HepG2 (cell line): ENCODE results near the gene ANKLE1. TPM values are rescaled to one million over a fixed set of nuclear protein-coding genes. Genes with fewer than 3 reads are reported as not detected.

Experiments used
- GATA4 ChIP-seq: sonication (generic); IDR thresholded peaks from 2 replicates; pipeline ENCODE4 v1.6.1; 2016; ENCODE audit warnings: antibody characterized with exemption, low read depth, borderline replicate concordance
- GTF2F1 ChIP-seq: fragments of 150-350 bp; IDR thresholded peaks from 2 replicates; pipeline ENCODE4 v1.6.1; 2014; ENCODE audit warnings: low read length
- KDM5A ChIP-seq: fragments of 200-600 bp; sonication (generic); IDR thresholded peaks from 2 replicates; pipeline ENCODE4 v1.7.0; 2018; ENCODE audit warnings: antibody characterized with exemption, mild to moderate bottlenecking, low read length, borderline replicate concordance
- KLF9 ChIP-seq: IDR thresholded peaks from 2 replicates; pipeline ENCODE4 v1.6.1; 2016; ENCODE audit warnings: low read depth
- PPARG ChIP-seq: conservative IDR thresholded peaks from 2 replicates; pipeline ENCODE4 v1.6.1; 2016; ENCODE audit warnings: missing biosample characterization, missing genetic modification reagents
- PRMT3 ChIP-seq: sonication (generic); formaldehyde crosslinking; IDR thresholded peaks from 2 replicates; pipeline ENCODE4 v1.8.1; 2022; ENCODE audit warnings: low read depth, mild to moderate bottlenecking, moderate library complexity, missing genetic modification reagents, borderline replicate concordance
- REL ChIP-seq: sonication (generic); formaldehyde crosslinking; conservative IDR thresholded peaks from 2 replicates; pipeline ENCODE4 v1.8.0; 2022; ENCODE audit warnings: mild to moderate bottlenecking, missing genetic modification reagents, moderate library complexity
- REPIN1 ChIP-seq: sonication (generic); formaldehyde crosslinking; IDR thresholded peaks from 2 replicates; pipeline ENCODE4 v1.8.0; 2022; ENCODE audit warnings: missing genetic modification reagents, low read depth, mild to moderate bottlenecking, borderline replicate concordance
- SOX6 ChIP-seq, 2 experiments: fragments of 450-650 bp in 1 of 2; sonication (generic) in 1 of 2; formaldehyde crosslinking in 1 of 2; IDR thresholded peaks; 2 replicates each; pipeline versions ENCODE4 v1.4.0 to v1.6.1; 2017 to 2020; ENCODE audit warnings: antibody characterized with exemption in 1 of 2, mild to moderate bottlenecking in 1 of 2, missing genetic modification reagents in 1 of 2
- ZKSCAN8 ChIP-seq: IDR thresholded peaks from 2 replicates; pipeline ENCODE4 v1.6.1; 2016; ENCODE audit warnings: borderline replicate concordance, missing genetic modification reagents, missing compliant biosample characterization
- ZNF317 ChIP-seq: sonication (generic); formaldehyde crosslinking; IDR thresholded peaks from 2 replicates; pipeline ENCODE4 v1.5.0; 2020; ENCODE audit warnings: mild to moderate bottlenecking, missing genetic modification reagents
- ZNF569 ChIP-seq: sonication (generic); formaldehyde crosslinking; IDR thresholded peaks from 2 replicates; pipeline ENCODE4 v1.5.0; 2020; ENCODE audit warnings: mild to moderate bottlenecking, missing genetic modification reagents, moderate library complexity, borderline replicate concordance
- ZNF75D ChIP-seq: sonication (generic); formaldehyde crosslinking; IDR thresholded peaks from 2 replicates; pipeline ENCODE4 v1.8.1; 2023; ENCODE audit warnings: missing genetic modification reagents, mild to moderate bottlenecking, borderline replicate concordance
- polyA plus RNA-seq, 8 experiments: library from polyadenylated mRNA; depleted of rRNA in 3 of 8; stranded (reverse) in 7 of 8; unstranded in 1 of 8; fragments of >200 nt; fragmentation: Illumina TruSeq in 4 of 8; extraction: Trizol in 4 of 8; gene quantifications; 2 replicates each; pipeline versions ENCODE4 v1.2.1 to v1.2.3, GENCODE V29; 2011 to 2016; ENCODE audit warnings: low read depth in 4 of 8, missing spikeins in 1 of 8, mixed read lengths in 1 of 8; ENCODE audit not compliant: insufficient read depth in 1 of 8
- total RNA-seq, 5 experiments: library from RNA; depleted of rRNA; stranded (reverse); fragments of >200 nt; fragmentation: Illumina TruSeq; extraction: Trizol; gene quantifications; 2 replicates each; pipeline ENCODE4 v1.2.3, GENCODE V29; 2016; ENCODE audit warnings: low read depth in 1 of 5
- TF ChIP-seq, protein P1 (sequence below): sonication (generic); formaldehyde crosslinking; IDR thresholded peaks from 2 replicates; pipeline ENCODE4 v1.8.0; 2022; ENCODE audit warnings: mild to moderate bottlenecking, missing genetic modification reagents, moderate library complexity
- TF ChIP-seq, protein P2 (sequence below): sonication (generic); formaldehyde crosslinking; IDR thresholded peaks from 2 replicates; pipeline ENCODE4 v1.5.1; 2020; ENCODE audit warnings: mild to moderate bottlenecking, missing genetic modification reagents, moderate library complexity
- TF ChIP-seq, protein P3 (sequence below): sonication (generic); formaldehyde crosslinking; IDR thresholded peaks from 2 replicates; pipeline ENCODE4 v1.5.0; 2020; ENCODE audit warnings: mild to moderate bottlenecking, missing genetic modification reagents, moderate library complexity
- TF ChIP-seq, protein P4 (sequence below): sonication (generic); formaldehyde crosslinking; IDR thresholded peaks from 2 replicates; pipeline ENCODE4 v1.8.0; 2022; ENCODE audit warnings: mild to moderate bottlenecking, missing genetic modification reagents, borderline replicate concordance

Gene ANKLE1
- total and polyA plus RNA-seq, 2 of the 13 experiments (the other 11 are each of a cell fraction or from before 2014, with no cell fraction given) = 0.69 to 1.5 TPM

DNA sequence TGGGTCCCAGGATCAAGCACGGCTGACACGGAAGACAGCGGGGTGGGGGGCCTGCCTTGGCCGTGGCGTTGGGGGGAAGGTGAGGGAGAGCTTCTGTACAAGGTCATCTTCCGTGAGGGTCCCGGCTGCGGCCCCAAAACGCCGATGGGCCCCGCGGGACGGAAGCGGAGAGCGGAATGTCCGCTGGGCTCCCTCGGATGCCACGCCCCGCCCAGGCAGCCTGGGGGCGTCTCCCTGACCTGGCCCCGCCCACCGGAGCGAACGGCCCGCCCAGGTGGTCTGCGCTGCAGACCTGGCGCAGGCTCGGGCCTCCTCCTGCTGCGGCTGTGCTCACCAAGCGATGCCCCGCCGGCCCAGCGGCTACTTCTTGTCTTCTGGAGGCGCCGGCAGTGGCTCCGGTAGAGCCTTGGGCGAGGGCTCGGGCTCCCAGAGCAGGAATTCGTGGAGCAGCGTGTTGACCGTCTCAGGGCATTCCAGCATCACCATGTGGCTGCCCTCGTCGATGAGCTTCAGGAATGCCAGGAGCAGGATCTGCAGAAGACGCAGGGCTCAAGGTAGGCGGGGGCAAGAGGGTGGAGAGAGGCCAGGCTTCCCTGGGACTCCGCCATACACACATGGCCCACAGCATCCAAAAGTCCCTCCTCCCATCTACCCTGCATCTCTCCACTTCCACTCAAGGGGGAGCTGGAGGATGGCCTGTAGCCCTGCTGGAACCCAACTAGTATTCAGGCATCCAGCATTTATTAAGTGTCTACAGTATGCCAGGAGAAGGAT lies 10.8 kb downstream of the ANKLE1 start (continued):
- TF ChIP-seq SOX6 (IDR thresholded peaks at IDR 0.05) (no peak), SOX6 (CRISPR knock-in tag; IDR thresholded peaks at IDR 0.05) (no peak), ZNF75D (no peak), REL (CRISPR knock-in tag) (no peak), KLF9 (CRISPR knock-in tag) (no peak), ZNF569 (CRISPR knock-in tag) (no peak), GTF2F1 (no peak), PPARG (CRISPR knock-in tag) (no peak), KDM5A (no peak), ZKSCAN8 (peak; percentile 100), GATA4 (no peak), PRMT3 (CRISPR knock-in tag) (no peak), ZNF317 (no peak), REPIN1 (CRISPR knock-in tag) (no peak)
- TF ChIP-seq, protein P1, sequence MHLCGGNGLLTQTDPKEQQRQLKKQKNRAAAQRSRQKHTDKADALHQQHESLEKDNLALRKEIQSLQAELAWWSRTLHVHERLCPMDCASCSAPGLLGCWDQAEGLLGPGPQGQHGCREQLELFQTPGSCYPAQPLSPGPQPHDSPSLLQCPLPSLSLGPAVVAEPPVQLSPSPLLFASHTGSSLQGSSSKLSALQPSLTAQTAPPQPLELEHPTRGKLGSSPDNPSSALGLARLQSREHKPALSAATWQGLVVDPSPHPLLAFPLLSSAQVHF (CRISPR knock-in tag) = no peak
- TF ChIP-seq, protein P2, sequence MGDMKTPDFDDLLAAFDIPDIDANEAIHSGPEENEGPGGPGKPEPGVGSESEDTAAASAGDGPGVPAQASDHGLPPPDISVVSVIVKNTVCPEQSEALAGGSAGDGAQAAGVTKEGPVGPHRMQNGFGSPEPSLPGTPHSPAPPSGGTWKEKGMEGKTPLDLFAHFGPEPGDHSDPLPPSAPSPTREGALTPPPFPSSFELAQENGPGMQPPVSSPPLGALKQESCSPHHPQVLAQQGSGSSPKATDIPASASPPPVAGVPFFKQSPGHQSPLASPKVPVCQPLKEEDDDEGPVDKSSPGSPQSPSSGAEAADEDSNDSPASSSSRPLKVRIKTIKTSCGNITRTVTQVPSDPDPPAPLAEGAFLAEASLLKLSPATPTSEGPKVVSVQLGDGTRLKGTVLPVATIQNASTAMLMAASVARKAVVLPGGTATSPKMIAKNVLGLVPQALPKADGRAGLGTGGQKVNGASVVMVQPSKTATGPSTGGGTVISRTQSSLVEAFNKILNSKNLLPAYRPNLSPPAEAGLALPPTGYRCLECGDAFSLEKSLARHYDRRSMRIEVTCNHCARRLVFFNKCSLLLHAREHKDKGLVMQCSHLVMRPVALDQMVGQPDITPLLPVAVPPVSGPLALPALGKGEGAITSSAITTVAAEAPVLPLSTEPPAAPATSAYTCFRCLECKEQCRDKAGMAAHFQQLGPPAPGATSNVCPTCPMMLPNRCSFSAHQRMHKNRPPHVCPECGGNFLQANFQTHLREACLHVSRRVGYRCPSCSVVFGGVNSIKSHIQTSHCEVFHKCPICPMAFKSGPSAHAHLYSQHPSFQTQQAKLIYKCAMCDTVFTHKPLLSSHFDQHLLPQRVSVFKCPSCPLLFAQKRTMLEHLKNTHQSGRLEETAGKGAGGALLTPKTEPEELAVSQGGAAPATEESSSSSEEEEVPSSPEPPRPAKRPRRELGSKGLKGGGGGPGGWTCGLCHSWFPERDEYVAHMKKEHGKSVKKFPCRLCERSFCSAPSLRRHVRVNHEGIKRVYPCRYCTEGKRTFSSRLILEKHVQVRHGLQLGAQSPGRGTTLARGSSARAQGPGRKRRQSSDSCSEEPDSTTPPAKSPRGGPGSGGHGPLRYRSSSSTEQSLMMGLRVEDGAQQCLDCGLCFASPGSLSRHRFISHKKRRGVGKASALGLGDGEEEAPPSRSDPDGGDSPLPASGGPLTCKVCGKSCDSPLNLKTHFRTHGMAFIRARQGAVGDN = peak; percentile 20; the same call in 1 of the 2 replicates
- TF ChIP-seq, protein P3, sequence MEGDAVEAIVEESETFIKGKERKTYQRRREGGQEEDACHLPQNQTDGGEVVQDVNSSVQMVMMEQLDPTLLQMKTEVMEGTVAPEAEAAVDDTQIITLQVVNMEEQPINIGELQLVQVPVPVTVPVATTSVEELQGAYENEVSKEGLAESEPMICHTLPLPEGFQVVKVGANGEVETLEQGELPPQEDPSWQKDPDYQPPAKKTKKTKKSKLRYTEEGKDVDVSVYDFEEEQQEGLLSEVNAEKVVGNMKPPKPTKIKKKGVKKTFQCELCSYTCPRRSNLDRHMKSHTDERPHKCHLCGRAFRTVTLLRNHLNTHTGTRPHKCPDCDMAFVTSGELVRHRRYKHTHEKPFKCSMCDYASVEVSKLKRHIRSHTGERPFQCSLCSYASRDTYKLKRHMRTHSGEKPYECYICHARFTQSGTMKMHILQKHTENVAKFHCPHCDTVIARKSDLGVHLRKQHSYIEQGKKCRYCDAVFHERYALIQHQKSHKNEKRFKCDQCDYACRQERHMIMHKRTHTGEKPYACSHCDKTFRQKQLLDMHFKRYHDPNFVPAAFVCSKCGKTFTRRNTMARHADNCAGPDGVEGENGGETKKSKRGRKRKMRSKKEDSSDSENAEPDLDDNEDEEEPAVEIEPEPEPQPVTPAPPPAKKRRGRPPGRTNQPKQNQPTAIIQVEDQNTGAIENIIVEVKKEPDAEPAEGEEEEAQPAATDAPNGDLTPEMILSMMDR (CRISPR knock-in tag) = peak; percentile 71
- TF ChIP-seq, protein P4, sequence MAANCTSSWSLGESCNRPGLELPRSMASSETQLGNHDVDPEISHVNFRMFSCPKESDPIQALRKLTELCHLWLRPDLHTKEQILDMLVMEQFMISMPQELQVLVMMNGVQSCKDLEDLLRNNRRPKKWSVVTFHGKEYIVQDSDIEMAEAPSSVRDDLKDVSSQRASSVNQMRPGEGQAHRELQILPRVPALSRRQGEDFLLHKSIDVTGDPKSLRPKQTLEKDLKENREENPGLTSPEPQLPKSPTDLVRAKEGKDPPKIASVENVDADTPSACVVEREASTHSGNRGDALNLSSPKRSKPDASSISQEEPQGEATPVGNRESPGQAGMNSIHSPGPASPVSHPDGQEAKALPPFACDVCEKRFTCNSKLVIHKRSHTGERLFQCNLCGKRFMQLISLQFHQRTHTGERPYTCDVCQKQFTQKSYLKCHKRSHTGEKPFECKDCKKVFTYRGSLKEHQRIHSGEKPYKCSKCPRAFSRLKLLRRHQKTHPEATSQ (CRISPR knock-in tag) = no peak
